Measurements from ENCODE around the gene AMMECR1L.

- TF ChIP-seq EP300 (IDR thresholded peaks at IDR 0.05): no peak
- TF ChIP-seq, protein P1, sequence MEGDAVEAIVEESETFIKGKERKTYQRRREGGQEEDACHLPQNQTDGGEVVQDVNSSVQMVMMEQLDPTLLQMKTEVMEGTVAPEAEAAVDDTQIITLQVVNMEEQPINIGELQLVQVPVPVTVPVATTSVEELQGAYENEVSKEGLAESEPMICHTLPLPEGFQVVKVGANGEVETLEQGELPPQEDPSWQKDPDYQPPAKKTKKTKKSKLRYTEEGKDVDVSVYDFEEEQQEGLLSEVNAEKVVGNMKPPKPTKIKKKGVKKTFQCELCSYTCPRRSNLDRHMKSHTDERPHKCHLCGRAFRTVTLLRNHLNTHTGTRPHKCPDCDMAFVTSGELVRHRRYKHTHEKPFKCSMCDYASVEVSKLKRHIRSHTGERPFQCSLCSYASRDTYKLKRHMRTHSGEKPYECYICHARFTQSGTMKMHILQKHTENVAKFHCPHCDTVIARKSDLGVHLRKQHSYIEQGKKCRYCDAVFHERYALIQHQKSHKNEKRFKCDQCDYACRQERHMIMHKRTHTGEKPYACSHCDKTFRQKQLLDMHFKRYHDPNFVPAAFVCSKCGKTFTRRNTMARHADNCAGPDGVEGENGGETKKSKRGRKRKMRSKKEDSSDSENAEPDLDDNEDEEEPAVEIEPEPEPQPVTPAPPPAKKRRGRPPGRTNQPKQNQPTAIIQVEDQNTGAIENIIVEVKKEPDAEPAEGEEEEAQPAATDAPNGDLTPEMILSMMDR (IDR thresholded peaks at IDR 0.05): no peak
- no peak for TF ChIP-seq POLR2A (IDR thresholded peaks at IDR 0.05; ENCODE audit: low read depth)
These were observed 41.6 kb upstream of the AMMECR1L start for GRCh38 chr2:127927384-127927783.
